NT2/D1 (cell line): ENCODE data around the gene SEMA3F.

ENCODE experiments used
- YY1 ChIP-seq: IDR thresholded peaks from 2 replicates; pipeline ENCODE4 v1.6.1; 2011; ENCODE audit not compliant: insufficient read length, insufficient read depth
- ZNF274 ChIP-seq: IDR thresholded peaks from 2 replicates; pipeline ENCODE4 v1.6.1; 2011; ENCODE audit warnings: mild to moderate bottlenecking, low read depth, low read length

GRCh38 chr3:50162034-50162883, 7.1 kb downstream of the SEMA3F start:
- TF ChIP-seq ZNF274, result no peak
- no peak for TF ChIP-seq YY1
